ENCODE measurements around the gene HAPLN3. TPM values are rescaled to one million over a fixed set of nuclear protein-coding genes. Genes with fewer than 3 reads are reported as not detected.

The HAPLN3 gene
- polyA plus RNA-seq, 1 donor from 2014 or later = not detected

GRCh38 chr15:88859550-88859949 lies 35.8 kb downstream of the HAPLN3 start:
- TF ChIP-seq EP300 (conservative IDR thresholded peaks at IDR 0.05; ENCODE audit: poor library complexity, severe bottlenecking) (no peak), RAD21 (conservative IDR thresholded peaks at IDR 0.05) (no peak), SMC3 (conservative IDR thresholded peaks at IDR 0.05; ENCODE audit: poor library complexity) (no peak), EZH2 (IDR thresholded peaks at IDR 0.05; ENCODE audit: borderline replicate concordance, insufficient read depth, low read length, poor library complexity, severe bottlenecking) (no peak), REST (IDR thresholded peaks at IDR 0.05; ENCODE audit: borderline replicate concordance) (no peak), MXI1 (conservative IDR thresholded peaks at IDR 0.05; ENCODE audit: poor library complexity, severe bottlenecking) (no peak), CTCF (IDR thresholded peaks at IDR 0.05; ENCODE audit: poor library complexity, severe bottlenecking) (no peak), TAF1 (IDR thresholded peaks at IDR 0.05; ENCODE audit: low read depth) (no peak)
- H3K4me2 ChIP-seq (ENCODE audit: low read length) = no peak overlapping the region
- H2AFZ ChIP-seq (ENCODE audit: low read depth, low read length) = no peak overlapping the region
- no peaks in the 10 kb centered on the region for H3K9me2 ChIP-seq (ENCODE audit: insufficient read depth, low read length)
- no peaks in the 10 kb centered on the region for H3K9me3 ChIP-seq (ENCODE audit: low read length)
- no peaks in the 10 kb centered on the region for H4K20me1 ChIP-seq (ENCODE audit: insufficient read depth)
- no peaks in the 10 kb centered on the region for H3F3A ChIP-seq (ENCODE audit: insufficient read depth, low read length, poor library complexity, severe bottlenecking)
- H3K79me2 ChIP-seq (replicated peaks; ENCODE audit: insufficient read depth, low read length) = no peaks in the 10 kb centered on the region
- H3K4me3 ChIP-seq (ENCODE audit: low read length) = no peak overlapping the region
- H3K9ac ChIP-seq (ENCODE audit: low read length) = no peak overlapping the region
- no peaks in the 10 kb centered on the region for H3K27me3 ChIP-seq (ENCODE audit: insufficient read depth, low read depth, low read length)
- H3K27ac ChIP-seq (ENCODE audit: low read length) = no peak overlapping the region
- H3K36me3 ChIP-seq (ENCODE audit: insufficient read depth, low read length) = no peaks in the 10 kb centered on the region

GRCh38 chr15:88858934-88859333 lies 36.4 kb downstream of the HAPLN3 start:
- Histone ChIP-seq H3K79me2 (replicated peaks; ENCODE audit: insufficient read depth, low read length) (no peaks in the 10 kb centered on the region), H3K27ac (ENCODE audit: low read length) (no peak overlapping the region), H4K20me1 (ENCODE audit: insufficient read depth) (no peaks in the 10 kb centered on the region), H3K9ac (ENCODE audit: low read length) (no peak overlapping the region), H3K9me2 (ENCODE audit: insufficient read depth, low read length) (no peaks in the 10 kb centered on the region), H3K4me2 (ENCODE audit: low read length) (no peak overlapping the region), H2AFZ (ENCODE audit: low read depth, low read length) (no peak overlapping the region), H3K36me3 (ENCODE audit: insufficient read depth, low read length) (no peaks in the 10 kb centered on the region), H3F3A (ENCODE audit: insufficient read depth, low read length, poor library complexity, severe bottlenecking) (no peaks in the 10 kb centered on the region), H3K4me3 (ENCODE audit: low read length) (no peak overlapping the region), H3K27me3 (ENCODE audit: insufficient read depth, low read depth, low read length) (no peaks in the 10 kb centered on the region), H3K9me3 (ENCODE audit: low read length) (no peaks in the 10 kb centered on the region)
- TF ChIP-seq EP300 (conservative IDR thresholded peaks at IDR 0.05; ENCODE audit: poor library complexity, severe bottlenecking) (no peak), SMC3 (conservative IDR thresholded peaks at IDR 0.05; ENCODE audit: poor library complexity) (no peak), CTCF (IDR thresholded peaks at IDR 0.05; ENCODE audit: poor library complexity, severe bottlenecking) (no peak), POLR2AphosphoS5 (IDR thresholded peaks at IDR 0.05) (no peak), EZH2 (IDR thresholded peaks at IDR 0.05; ENCODE audit: borderline replicate concordance, insufficient read depth, low read length, poor library complexity, severe bottlenecking) (no peak), MXI1 (conservative IDR thresholded peaks at IDR 0.05; ENCODE audit: poor library complexity, severe bottlenecking) (no peak), RAD21 (conservative IDR thresholded peaks at IDR 0.05) (no peak), TAF1 (IDR thresholded peaks at IDR 0.05; ENCODE audit: low read depth) (no peak), REST (IDR thresholded peaks at IDR 0.05; ENCODE audit: borderline replicate concordance) (no peak)

Data from neural cell (in vitro differentiated cells).